BE2C (cell line): ENCODE measurements around the gene ARPC5.

Source experiments
- DNase-seq: peaks from one replicate; pipeline ENCODE4 v3.0.0-alpha.2; 2020
- H3K27me3 ChIP-seq: fragments of 250-450 bp; sonication (Bioruptor Pico); 2 replicates; pipeline ENCODE4 v1.5.1; 2020; ENCODE audit warnings: mild to moderate bottlenecking
- H3K36me3 ChIP-seq: fragments of 250-450 bp; sonication (Bioruptor Pico); 2 replicates; pipeline ENCODE4 v1.5.1; 2020; ENCODE audit warnings: mild to moderate bottlenecking
- H3K4me1 ChIP-seq: fragments of 250-450 bp; sonication (Bioruptor Pico); 2 replicates; pipeline ENCODE4 v1.5.1; 2020
- H3K4me3 ChIP-seq: 2 replicates; pipeline ENCODE4 v1.5.1; 2011; ENCODE audit warnings: low read depth, low read length
- H3K9me3 ChIP-seq: fragments of 250-450 bp; sonication (Bioruptor Pico); 2 replicates; pipeline ENCODE4 v1.5.1; 2020
- CTCF ChIP-seq: IDR thresholded peaks from 2 replicates; pipeline ENCODE4 v1.5.1; 2012; ENCODE audit warnings: mild to moderate bottlenecking, low read depth, low read length

ARPC5 gene

GRCh38 chr1:183640193-183640592 is 4.6 kb upstream of the ARPC5 start:
- no peaks in the 10 kb centered on the region for H3K9me3 ChIP-seq
- DNase-seq: no peak
- TF ChIP-seq CTCF: no peak
- H3K4me1 ChIP-seq: no peaks in the 10 kb centered on the region
- H3K27me3 ChIP-seq: no peaks in the 10 kb centered on the region; the same call in 1 of the 2 replicates
- no peak overlapping the region for H3K4me3 ChIP-seq
- H3K36me3 ChIP-seq: no peaks in the 10 kb centered on the region

GRCh38 chr1:183638649-183639387 is 3.2 kb upstream of the ARPC5 start:
- Histone ChIP-seq H3K4me1 (no peaks in the 10 kb centered on the region), H3K36me3 (no peaks in the 10 kb centered on the region), H3K4me3 (no peak overlapping the region), H3K27me3 (no peaks in the 10 kb centered on the region; the same call in 1 of the 2 replicates), H3K9me3 (no peaks in the 10 kb centered on the region)
- DNase-seq: no peak
- no peak for TF ChIP-seq CTCF

GRCh38 chr1:183636783-183637182 is 1.2 kb upstream of the ARPC5 start:
- DNase-seq: no peak
- TF ChIP-seq CTCF: no peak
- Histone ChIP-seq H3K4me3 (peak overlapping the region; percentile 91), H3K27me3 (no peaks in the 10 kb centered on the region; the same call in 1 of the 2 replicates), H3K4me1 (peaks cover 8% of the 10 kb centered on the region; the same call in 1 of the 2 replicates), H3K9me3 (no peaks in the 10 kb centered on the region), H3K36me3 (no peaks in the 10 kb centered on the region)

- H3K9me3 ChIP-seq: no peaks in the 10 kb centered on the region
- DNase-seq: no peak
- no peaks in the 10 kb centered on the region; the same call in 1 of the 2 replicates for H3K27me3 ChIP-seq
- no peaks in the 10 kb centered on the region for H3K36me3 ChIP-seq
- peaks cover 8% of the 10 kb centered on the region; the same call in 1 of the 2 replicates for H3K4me1 ChIP-seq
- no peak for TF ChIP-seq CTCF
- peak overlapping the region; percentile 91 for H3K4me3 ChIP-seq
Observed at GRCh38 chr1:183636334-183636682, 725 bp upstream of the ARPC5 start.

GRCh38 chr1:183635099-183635605 is 431 bp downstream of the ARPC5 start:
- peaks cover under 1% of the 10 kb centered on the region; the same call in 1 of the 2 replicates for H3K36me3 ChIP-seq
- peak overlapping the region; percentile 91 for H3K4me3 ChIP-seq
- peaks cover 8% of the 10 kb centered on the region; the same call in 1 of the 2 replicates for H3K4me1 ChIP-seq
- peak; percentile 37 for DNase-seq
- no peak for TF ChIP-seq CTCF
- H3K9me3 ChIP-seq: no peaks in the 10 kb centered on the region
- no peaks in the 10 kb centered on the region for H3K27me3 ChIP-seq
